ENCODE data around the gene IRAG1. TPM values are rescaled to one million over a fixed set of nuclear protein-coding genes. Genes with fewer than 3 reads are reported as not detected.

The IRAG1 gene
- under 1 TPM in 1 of 2 experiments, not detected in 1; 0.08 TPM for total RNA-seq

GRCh38 chr11:10693509-10694081 is at the start of gene IRAG1:
Gene IRAG1 (minus strand): TSS chr11:10693755. CDS start chr11:10693602, 153 bp downstream.
- H3K4me3 Mint-ChIP-seq: no peak within 1 kb of the TSS
- peaks cover 23% of the 10 kb centered on the region for H3K27me3 Mint-ChIP-seq
- H3K9me3 Mint-ChIP-seq: no peaks in the 10 kb centered on the region
- no peaks in the 10 kb centered on the region for H3K36me3 Mint-ChIP-seq (ENCODE audit: low read depth)
- H3K4me1 Mint-ChIP-seq: no peaks in the 10 kb centered on the region
- ChIA-PET CTCF (no interaction called here), POLR2A (no interaction called here)
- DNase-seq: no peak
- H3K27ac Mint-ChIP-seq: no peak within 1 kb of the TSS

- no peaks in the 10 kb centered on the region for H3K27me3 Mint-ChIP-seq
- DNase-seq: peak; percentile 71
- H3K4me1 Mint-ChIP-seq: peaks cover 38% of the 10 kb centered on the region
- ChIA-PET CTCF (interaction anchor here (0.8 to 2.9 kb wide), 7 partner anchors 9 to 435 kb away, joined by 3 to 10 read pairs (median 5); partner anchors contain the start of genes CTR9 and RNF141), POLR2A (interaction anchor here (0.9 to 1.8 kb wide), 5 partner anchors 8 to 439 kb away, joined by 3 to 9 read pairs (median 4); partner anchors contain the start of genes CTR9, EIF4G2 and RNF141)
- H3K9me3 Mint-ChIP-seq: no peaks in the 10 kb centered on the region
- peak overlapping the region; percentile 21 for H3K4me3 Mint-ChIP-seq
- peak overlapping the region; percentile 83 for H3K27ac Mint-ChIP-seq
- no peaks in the 10 kb centered on the region for H3K36me3 Mint-ChIP-seq (ENCODE audit: low read depth)
These were observed 49.1 kb upstream of the IRAG1 start for GRCh38 chr11:10742460-10743208.

GRCh38 chr11:10735481-10736475 is 42.2 kb upstream of the IRAG1 start:
- peak; percentile 88 for DNase-seq
- H3K4me3 Mint-ChIP-seq: peak overlapping the region; percentile 46
- H3K27me3 Mint-ChIP-seq: peaks cover 5% of the 10 kb centered on the region
- no peaks in the 10 kb centered on the region for H3K36me3 Mint-ChIP-seq (ENCODE audit: low read depth)
- CTCF ChIA-PET: interaction anchor here (0.6 to 4.1 kb wide), 13 partner anchors 57 to 332 kb away, joined by 3 to 24 read pairs (median 4); no protein-coding TSS in a partner anchor
- H3K4me1 Mint-ChIP-seq: peaks cover 10% of the 10 kb centered on the region
- H3K27ac Mint-ChIP-seq: no peak overlapping the region
- no peaks in the 10 kb centered on the region for H3K9me3 Mint-ChIP-seq
- POLR2A ChIA-PET: no interaction called here

GRCh38 chr11:10731064-10731680 is 37.6 kb upstream of the IRAG1 start:
- ChIA-PET POLR2A (no interaction called here), CTCF (interaction anchor here (2.9 kb wide), 1 partner anchor 317 kb away, joined by 14 read pairs; no protein-coding TSS in a partner anchor)
- no peaks in the 10 kb centered on the region for H3K9me3 Mint-ChIP-seq
- H3K4me1 Mint-ChIP-seq: peaks cover 18% of the 10 kb centered on the region
- H3K27ac Mint-ChIP-seq: no peak overlapping the region
- H3K4me3 Mint-ChIP-seq: no peak overlapping the region
- no peak for DNase-seq
- H3K36me3 Mint-ChIP-seq (ENCODE audit: low read depth): no peaks in the 10 kb centered on the region
- H3K27me3 Mint-ChIP-seq: peaks cover 12% of the 10 kb centered on the region

GRCh38 chr11:10730151-10730550 is 36.6 kb upstream of the IRAG1 start:
- ChIA-PET POLR2A (no interaction called here), CTCF (interaction anchor here (0.8 to 2.9 kb wide), 2 partner anchors 76 to 316 kb away, joined by 3 to 14 read pairs; no protein-coding TSS in a partner anchor)
- no peak for DNase-seq
- no peak overlapping the region for H3K4me3 Mint-ChIP-seq
- no peak overlapping the region for H3K27ac Mint-ChIP-seq
- H3K9me3 Mint-ChIP-seq: no peaks in the 10 kb centered on the region
- peaks cover 20% of the 10 kb centered on the region for H3K4me1 Mint-ChIP-seq
- H3K36me3 Mint-ChIP-seq (ENCODE audit: low read depth): no peaks in the 10 kb centered on the region
- peaks cover 12% of the 10 kb centered on the region for H3K27me3 Mint-ChIP-seq

- H3K27ac Mint-ChIP-seq: no peak overlapping the region
- H3K4me1 Mint-ChIP-seq: peaks cover 23% of the 10 kb centered on the region
- CTCF ChIA-PET: interaction anchor here (0.7 to 0.8 kb wide), 2 partner anchors 75 to 214 kb away, joined by 3 to 4 read pairs; no protein-coding TSS in a partner anchor
- no peaks in the 10 kb centered on the region for H3K36me3 Mint-ChIP-seq (ENCODE audit: low read depth)
- H3K4me3 Mint-ChIP-seq: no peak overlapping the region
- no peaks in the 10 kb centered on the region for H3K9me3 Mint-ChIP-seq
- peaks cover 16% of the 10 kb centered on the region for H3K27me3 Mint-ChIP-seq
- POLR2A ChIA-PET: no interaction called here
- DNase-seq: no peak
These were observed 35.4 kb upstream of the IRAG1 start for GRCh38 chr11:10728789-10729472.

GRCh38 chr11:10728154-10728553 is 34.6 kb upstream of the IRAG1 start:
- no peak overlapping the region for H3K27ac Mint-ChIP-seq
- peaks cover 13% of the 10 kb centered on the region for H3K27me3 Mint-ChIP-seq
- POLR2A ChIA-PET: no interaction called here

GRCh38 chr11:10727146-10727851 is 33.7 kb upstream of the IRAG1 start:
- Mint-ChIP-seq H3K27me3 (peaks cover 13% of the 10 kb centered on the region), H3K27ac (no peak overlapping the region), H3K4me3 (no peak overlapping the region), H3K9me3 (no peaks in the 10 kb centered on the region), H3K4me1 (peaks cover 23% of the 10 kb centered on the region), H3K36me3 (ENCODE audit: low read depth) (no peaks in the 10 kb centered on the region)
- POLR2A ChIA-PET: no interaction called here
- CTCF ChIA-PET: interaction anchor here (0.8 to 2.4 kb wide), 5 partner anchors 15 to 321 kb away, joined by 3 to 7 read pairs (median 3); partner anchors contain the start of gene RNF141
- DNase-seq: no peak

More at GRCh38 chr11:10728154-10728553, 34.6 kb upstream of the IRAG1 start:
- H3K9me3 Mint-ChIP-seq: no peaks in the 10 kb centered on the region
- CTCF ChIA-PET: interaction anchor here (0.7 to 2.4 kb wide), 3 partner anchors 14 to 213 kb away, joined by 3 to 7 read pairs (median 4); partner anchors contain the start of gene RNF141
- no peak for DNase-seq
- peaks cover 23% of the 10 kb centered on the region for H3K4me1 Mint-ChIP-seq
- H3K36me3 Mint-ChIP-seq (ENCODE audit: low read depth): no peaks in the 10 kb centered on the region
- H3K4me3 Mint-ChIP-seq: no peak overlapping the region

- no peak overlapping the region for H3K27ac Mint-ChIP-seq
- H3K4me3 Mint-ChIP-seq: no peak overlapping the region
- POLR2A ChIA-PET: interaction anchor here (0.8 to 1.0 kb wide), 2 partner anchors 103 to 266 kb away, joined by 3 read pairs; no protein-coding TSS in a partner anchor
These were observed 32.3 kb upstream of the IRAG1 start for GRCh38 chr11:10725907-10726253.

GRCh38 chr11:10725114-10725906 is 31.8 kb upstream of the IRAG1 start:
- no peak for DNase-seq
- ChIA-PET CTCF (interaction anchor here (0.6 to 2.2 kb wide), 2 partner anchors 64 to 319 kb away, joined by 5 to 6 read pairs; no protein-coding TSS in a partner anchor), POLR2A (interaction anchor here (0.8 to 1.0 kb wide), 2 partner anchors 102 to 266 kb away, joined by 3 read pairs; no protein-coding TSS in a partner anchor)
- H3K36me3 Mint-ChIP-seq (ENCODE audit: low read depth): no peaks in the 10 kb centered on the region
- H3K9me3 Mint-ChIP-seq: no peaks in the 10 kb centered on the region
- H3K4me1 Mint-ChIP-seq: peaks cover 23% of the 10 kb centered on the region
- H3K27ac Mint-ChIP-seq: no peak overlapping the region
- H3K4me3 Mint-ChIP-seq: no peak overlapping the region
- H3K27me3 Mint-ChIP-seq: peaks cover 13% of the 10 kb centered on the region

More at GRCh38 chr11:10725907-10726253, 32.3 kb upstream of the IRAG1 start:
- DNase-seq: no peak
- H3K36me3 Mint-ChIP-seq (ENCODE audit: low read depth): no peaks in the 10 kb centered on the region
- H3K4me1 Mint-ChIP-seq: peaks cover 23% of the 10 kb centered on the region
- CTCF ChIA-PET: interaction anchor here (2.4 kb wide), 1 partner anchor 185 kb away, joined by 7 read pairs; the partner anchor contains the start of gene RNF141
- H3K27me3 Mint-ChIP-seq: peaks cover 13% of the 10 kb centered on the region
- no peaks in the 10 kb centered on the region for H3K9me3 Mint-ChIP-seq
